NCI-H524 treated with DMSO at 0.1 percent for 48 hours (cell line): ENCODE data around the gene ZNF202.
"Not testable (repeated sequence)": the region's sequence is repeated elsewhere in the genome, so short reads cannot be mapped to it uniquely, and the experiment has no call there.

Experiments used
- DNase-seq: peaks from one replicate; lab custom pipeline; 2025; lab: John Stamatoyannopoulos, UW

The ZNF202 gene

DNA sequence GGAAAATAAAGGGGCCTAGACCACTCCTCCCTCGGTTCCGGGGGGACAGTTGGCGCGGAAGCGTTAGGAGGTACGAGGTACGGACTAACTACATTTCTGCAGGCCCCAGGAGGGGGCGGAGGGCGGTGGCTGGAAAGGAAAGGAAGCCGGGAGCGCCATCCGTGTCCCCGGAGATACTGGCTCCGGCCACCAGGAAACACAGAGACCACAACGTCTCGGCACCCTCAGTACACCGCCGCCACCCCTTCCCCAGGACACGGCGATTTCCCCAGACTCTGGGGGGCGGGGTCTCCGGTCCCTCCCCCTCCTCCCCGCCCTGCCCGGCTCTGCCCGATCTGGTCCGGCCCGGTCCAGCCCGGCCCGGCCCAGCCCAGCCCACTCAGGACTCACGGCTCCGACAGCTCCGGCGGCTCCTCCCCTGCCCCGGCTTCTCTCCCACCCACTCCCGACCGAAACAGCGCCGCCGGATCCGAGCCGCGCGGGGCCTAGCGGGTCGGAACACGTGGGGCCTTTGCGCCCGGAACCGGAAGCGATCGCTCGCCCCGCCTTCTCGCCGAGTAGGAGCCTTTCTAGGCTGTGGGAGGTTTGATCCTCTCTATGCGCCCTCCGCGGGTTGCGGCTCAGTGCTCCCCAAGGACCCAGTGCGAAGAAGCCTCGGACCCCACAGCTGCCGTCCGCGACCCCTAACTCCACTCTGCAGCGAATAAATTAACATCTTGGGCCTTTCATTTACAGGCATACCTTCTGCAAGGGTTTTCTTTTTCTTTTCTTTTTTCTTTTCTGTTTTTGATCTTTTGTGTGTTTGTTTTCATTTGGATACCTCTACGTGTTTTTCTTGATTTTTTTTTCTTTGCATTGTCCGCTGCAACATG lies at the start of gene ZNF202:
Gene ZNF202, minus strand, starts transcription at position 502 of the 872 bp plus-strand sequence. CDS start 10,772 bp downstream, outside the sequence.
- peak; percentile 64 for DNase-seq

DNA sequence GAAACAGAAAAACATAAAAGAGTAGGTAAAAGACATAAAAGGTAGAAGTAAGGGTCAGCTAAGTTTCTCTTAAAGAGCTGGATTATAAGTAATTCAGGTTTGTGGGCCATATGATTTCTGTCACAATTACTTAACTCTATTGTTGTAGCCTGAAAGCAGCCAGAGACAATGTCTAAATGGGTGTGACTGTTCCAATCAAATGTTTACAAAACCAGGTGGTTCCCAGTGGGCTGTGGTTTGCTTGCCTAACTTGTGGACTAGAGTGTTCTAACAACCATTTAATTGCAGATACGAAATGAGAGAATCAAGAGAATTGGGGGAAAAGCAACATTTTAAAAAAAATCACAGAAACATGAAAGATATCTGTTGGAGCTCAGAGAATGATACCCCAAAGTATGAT lies 42.1 kb upstream of the ZNF202 start:
- no peak for DNase-seq

- no peak for DNase-seq
Observed at GRCh38 chr11:123778511-123778910, 37.1 kb upstream of the ZNF202 start.

GRCh38 chr11:123775715-123776549 lies 34.5 kb upstream of the ZNF202 start:
- no peak for DNase-seq

DNA sequence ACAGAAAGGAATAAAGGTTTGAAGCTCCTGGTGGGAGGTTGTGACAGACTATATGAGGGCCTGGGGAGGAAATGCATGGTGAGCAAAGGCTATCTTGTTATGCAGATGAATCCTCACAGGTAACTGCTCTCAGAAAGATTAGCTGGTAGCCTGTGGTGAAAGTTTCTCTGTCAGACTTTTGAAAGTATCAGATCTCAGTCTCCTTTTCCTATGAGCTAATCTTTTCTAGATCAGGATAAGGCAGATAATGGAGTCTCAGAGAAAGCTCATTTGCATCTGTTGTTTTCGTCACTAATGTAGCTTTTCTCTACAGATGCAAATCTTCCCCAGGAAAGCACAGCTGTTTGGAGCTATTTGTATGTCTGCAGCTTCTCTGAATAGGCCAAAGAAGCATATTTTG lies 33.8 kb upstream of the ZNF202 start:
- DNase-seq: no peak

- DNase-seq: no peak
Observed at GRCh38 chr11:123773959-123774358, 32.5 kb upstream of the ZNF202 start.

DNA sequence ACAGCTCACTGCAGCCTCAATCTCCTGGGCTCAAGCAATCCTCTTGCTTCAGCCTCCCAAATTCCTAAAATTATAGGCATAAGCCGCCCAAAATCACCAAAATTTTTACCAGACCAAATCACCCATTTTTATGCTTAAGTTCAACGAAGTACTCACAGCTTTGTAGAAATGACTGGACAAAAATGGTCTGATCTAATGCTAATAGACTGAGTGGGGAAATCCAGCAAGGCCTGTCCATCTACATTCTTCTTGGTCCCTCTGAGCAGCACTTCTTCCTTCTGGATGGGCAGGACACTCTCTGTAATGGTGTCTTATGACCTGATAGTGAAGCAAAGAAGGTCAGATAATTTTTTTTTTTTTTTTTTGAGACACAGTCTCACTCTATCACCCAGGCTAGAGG lies 31.6 kb upstream of the ZNF202 start:
- no peak for DNase-seq

GRCh38 chr11:123771664-123772063 lies 30.2 kb upstream of the ZNF202 start:
- DNase-seq: no peak

GRCh38 chr11:123770712-123771111 lies 29.3 kb upstream of the ZNF202 start:
- no peak for DNase-seq

DNA sequence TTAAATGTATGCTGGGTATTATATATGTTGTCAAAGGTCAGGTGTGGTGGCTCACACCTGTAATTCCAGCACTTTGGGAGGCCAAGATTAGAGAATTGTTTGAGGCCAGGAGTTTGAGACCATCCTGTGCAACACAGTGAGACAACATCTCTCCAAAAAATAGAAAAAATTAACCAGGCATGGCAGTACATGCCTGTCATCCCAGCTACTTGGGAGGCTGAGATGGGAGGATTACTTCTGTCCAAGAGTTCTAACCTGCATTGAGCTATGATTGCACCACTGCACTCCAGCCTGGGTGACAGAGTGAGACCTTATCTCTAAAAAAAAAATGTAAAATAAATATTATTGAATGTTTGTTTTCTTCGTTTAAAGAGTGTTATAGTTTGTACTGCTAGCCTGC lies 24.1 kb upstream of the ZNF202 start:
- DNase-seq: no peak

GRCh38 chr11:123762422-123762821 lies 21.0 kb upstream of the ZNF202 start:
- DNase-seq: no peak

DNA sequence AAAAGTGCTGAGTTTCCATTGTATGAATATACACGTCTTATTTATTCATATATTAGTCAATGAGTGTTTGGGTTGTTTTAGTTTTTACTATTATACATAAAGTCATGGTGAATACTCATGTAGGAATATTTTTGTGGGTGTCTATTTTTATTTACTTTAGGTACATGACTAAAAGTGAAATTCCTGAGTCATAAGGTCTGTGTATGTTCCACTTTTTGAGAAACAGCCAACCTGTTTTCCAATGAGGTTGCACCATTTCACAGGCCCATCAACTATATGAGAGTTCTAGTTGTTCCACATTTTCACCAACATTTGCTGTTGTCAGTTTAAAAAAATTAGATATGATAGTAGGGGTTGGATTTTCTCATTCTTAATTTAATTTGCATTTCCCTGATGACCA lies 19.4 kb upstream of the ZNF202 start:
- DNase-seq: no peak

- no peak for DNase-seq
Observed at GRCh38 chr11:123757976-123758375, 16.5 kb upstream of the ZNF202 start.

DNA sequence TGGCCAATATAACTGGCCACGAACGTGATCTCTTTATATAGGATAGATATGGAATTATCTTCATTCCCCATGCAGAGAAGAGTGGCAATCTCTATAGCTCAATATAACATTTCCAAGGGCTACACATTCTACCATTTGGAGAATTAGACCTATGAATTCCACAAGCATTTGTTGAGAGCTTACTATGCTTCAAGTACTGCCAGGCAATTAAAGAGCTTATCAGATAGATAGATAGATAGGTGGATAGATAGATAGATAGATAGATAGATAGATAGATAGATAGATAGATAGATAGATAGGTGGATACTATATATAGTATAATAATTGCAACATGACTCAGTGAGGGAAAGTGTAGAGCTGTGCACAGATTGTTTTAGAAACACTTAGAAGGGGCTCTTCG lies 14.4 kb upstream of the ZNF202 start:
- no peak for DNase-seq

GRCh38 chr11:123755344-123755743 lies 13.9 kb upstream of the ZNF202 start:
- DNase-seq: no peak

GRCh38 chr11:123754101-123754568 lies 12.7 kb upstream of the ZNF202 start, which contains the start of gene OR6X1:
TSS of gene OR6X1 (minus strand) at chr11:123754518. CDS start at chr11:123754518, 0 bp downstream.
- no peak for DNase-seq

DNA sequence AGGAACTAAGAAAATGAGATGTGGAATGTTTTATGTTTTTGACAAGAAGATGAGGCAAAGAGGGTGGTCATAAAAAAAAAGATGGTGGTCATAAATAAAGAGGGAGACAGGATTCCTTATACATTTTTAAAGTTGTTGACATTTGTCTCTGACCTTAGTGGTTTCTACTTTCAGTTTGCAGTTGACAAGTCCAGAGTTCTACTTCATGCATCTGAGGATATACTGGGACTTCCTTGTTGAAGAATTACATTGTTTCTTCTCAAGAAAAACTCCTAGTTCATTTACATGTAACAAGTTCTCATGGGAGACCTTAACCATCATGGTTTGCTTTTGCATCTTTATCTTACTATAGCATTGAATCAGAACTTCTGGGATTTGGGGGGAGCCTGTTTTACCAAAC lies 11.7 kb upstream of the ZNF202 start:
- no peak for DNase-seq

- DNase-seq: no peak
Observed at GRCh38 chr11:123751781-123752180, 10.3 kb upstream of the ZNF202 start.

DNA sequence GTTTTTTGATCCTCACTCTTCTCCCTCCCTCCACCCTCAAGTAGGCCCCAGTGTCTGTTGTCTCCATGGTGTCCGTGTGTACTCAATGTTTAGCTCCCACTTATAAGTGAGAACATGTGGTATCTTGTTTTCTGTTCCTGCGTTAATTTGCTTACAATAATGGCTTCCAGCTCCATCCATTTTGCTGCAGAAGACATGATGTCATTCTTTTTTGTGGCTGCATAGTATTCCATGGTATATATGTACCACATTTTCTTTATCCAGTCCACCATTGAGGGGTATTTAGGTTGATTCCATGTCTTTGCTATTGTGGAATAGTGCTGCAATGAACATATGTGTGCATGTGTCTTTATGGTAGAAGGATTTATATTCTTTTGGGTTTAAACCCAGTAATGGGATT lies 6.9 kb upstream of the ZNF202 start:
- DNase-seq: not testable (repeated sequence)

- DNase-seq: no peak
Observed at GRCh38 chr11:123745764-123746451, 4.4 kb upstream of the ZNF202 start.

DNA sequence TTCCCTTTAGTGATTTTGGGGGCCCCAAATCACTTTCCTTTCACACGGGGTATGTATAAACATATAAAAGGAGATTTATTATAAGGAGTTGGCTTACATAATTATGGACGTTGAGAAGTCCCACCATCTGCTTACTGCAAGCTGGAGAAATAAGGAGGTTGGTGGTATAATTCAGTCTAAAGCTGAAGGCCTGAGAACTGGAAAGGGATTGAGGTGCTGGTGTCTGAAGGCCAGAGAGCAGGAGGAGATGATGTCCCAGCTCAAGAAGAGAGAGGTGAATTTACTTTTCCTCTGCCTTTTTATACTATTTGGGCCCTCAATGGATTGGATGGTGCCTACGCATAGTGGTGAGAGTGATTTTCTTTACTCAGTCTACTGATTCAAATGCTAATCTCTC lies 1.3 kb upstream of the ZNF202 start:
- DNase-seq: peak; percentile 28

DNA sequence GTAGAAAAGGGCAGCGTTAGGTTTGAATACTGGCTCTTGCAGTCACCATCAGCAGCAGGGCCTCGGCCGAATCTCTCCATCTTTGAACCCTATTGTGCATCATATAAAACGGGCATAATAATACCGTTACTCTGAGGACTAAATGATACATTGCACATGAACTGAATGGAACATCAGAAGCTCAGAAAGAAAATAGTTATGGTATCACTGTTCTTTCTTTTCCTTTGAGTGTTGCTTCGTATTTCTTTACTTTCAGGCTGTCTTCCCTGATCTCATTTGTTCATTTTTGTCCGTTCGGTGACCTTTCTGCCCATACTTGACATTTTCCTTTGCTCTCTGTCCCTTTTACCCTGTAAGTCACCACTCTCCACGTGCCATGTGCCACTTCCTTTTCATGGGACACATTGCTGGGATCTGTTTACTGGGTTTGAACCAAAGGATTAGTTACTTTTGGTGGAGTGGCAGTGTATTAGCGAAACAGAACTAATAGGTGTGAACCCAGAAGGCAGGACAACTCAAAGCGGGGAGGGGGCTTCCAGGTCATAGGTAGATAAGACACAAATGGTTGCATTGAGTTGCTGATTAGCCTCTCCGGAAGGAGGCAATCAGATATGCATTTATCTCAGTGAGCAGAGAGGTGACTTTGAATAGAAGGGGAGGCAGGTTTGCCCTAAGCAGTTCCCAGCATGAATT lies 717 bp upstream of the ZNF202 start:
- DNase-seq: peak; percentile 21
